Mesendoderm (in vitro differentiated cells): Measurements from ENCODE around the gene PPP2R3A.
"Not testable (repeated sequence)": the region's sequence is repeated elsewhere in the genome, so short reads cannot be mapped to it uniquely, and the experiment has no call there.

Experiments used
- DNase-seq: peaks from one replicate; pipeline ENCODE4 v3.0.0; 2013
- H2AK5ac ChIP-seq: 2 replicates; pipeline ENCODE4 v1.6.1; 2013; ENCODE audit warnings: low read length, inconsistent platforms
- H2BK120ac ChIP-seq: 2 replicates; pipeline ENCODE4 v1.6.1; 2013; ENCODE audit warnings: low read depth, mild to moderate bottlenecking, low read length, moderate library complexity, mixed read lengths
- H2BK15ac ChIP-seq: replicated peaks from 2 replicates; pipeline ENCODE4 v1.6.1; 2013; ENCODE audit warnings: low read depth, mild to moderate bottlenecking, moderate library complexity
- H2BK5ac ChIP-seq: 2 replicates; pipeline ENCODE4 v1.6.1; 2013; ENCODE audit warnings: low read length, inconsistent platforms
- H3K18ac ChIP-seq: 2 replicates; pipeline ENCODE4 v1.6.1; 2013; ENCODE audit warnings: mild to moderate bottlenecking, low read length, mixed read lengths
- H3K23ac ChIP-seq: one replicate; pipeline ENCODE4 v1.6.1; 2013; ENCODE audit warnings: low read length
- H3K27ac ChIP-seq: 2 replicates; pipeline ENCODE4 v1.5.1; 2013; ENCODE audit warnings: low read depth, mild to moderate bottlenecking, inconsistent platforms, low read length, moderate library complexity
- H3K27me3 ChIP-seq: 2 replicates; pipeline ENCODE4 v1.6.1; 2013; ENCODE audit warnings: low read length, control low read depth, mild to moderate bottlenecking, inconsistent platforms; ENCODE audit not compliant: insufficient read depth, poor library complexity
- H3K36me3 ChIP-seq: 2 replicates; pipeline ENCODE4 v1.6.1; 2013; ENCODE audit warnings: low read length, inconsistent platforms; ENCODE audit not compliant: control insufficient read depth, insufficient read depth
- H3K4ac ChIP-seq: one replicate; pipeline ENCODE4 v1.6.1; 2013; ENCODE audit warnings: low read depth, mild to moderate bottlenecking, low read length, moderate library complexity
- H3K4me1 ChIP-seq: 2 replicates; pipeline ENCODE4 v1.6.1; 2013; ENCODE audit warnings: low read depth, low read length, inconsistent platforms; ENCODE audit not compliant: control insufficient read depth
- H3K4me2 ChIP-seq: 2 replicates; pipeline ENCODE4 v1.6.1; 2013; ENCODE audit warnings: low read length
- H3K4me3 ChIP-seq: 2 replicates; pipeline ENCODE4 v1.5.1; 2013; ENCODE audit warnings: mild to moderate bottlenecking, low read length
- H3K56ac ChIP-seq: one replicate; pipeline ENCODE4 v1.6.1; 2013; ENCODE audit warnings: low read length
- H3K79me1 ChIP-seq: 2 replicates; pipeline ENCODE4 v1.6.1; 2013; ENCODE audit warnings: low read length, inconsistent platforms
- H3K79me2 ChIP-seq: 2 replicates; pipeline ENCODE4 v1.6.1; 2013; ENCODE audit warnings: mild to moderate bottlenecking, low read length; ENCODE audit not compliant: control insufficient read depth, insufficient read depth
- H3K9ac ChIP-seq: 2 replicates; pipeline ENCODE4 v1.6.1; 2013; ENCODE audit warnings: low read length, inconsistent platforms
- H4K5ac ChIP-seq: one replicate; pipeline ENCODE4 v1.6.1; 2013; ENCODE audit warnings: low read length
- H4K8ac ChIP-seq: one replicate; pipeline ENCODE4 v1.6.1; 2013; ENCODE audit warnings: low read depth, mild to moderate bottlenecking, control low read depth, low read length, moderate library complexity
- WGBS: extraction: QIAGEN DNeasy Blood & Tissue Kit; methylation state at CpG from one replicate; pipeline ENCODE4 v1.1.7; 2013; ENCODE audit warnings: low lambda C conversion rate, missing lambda C conversion rate; ENCODE audit not compliant: insufficient coverage; ENCODE audit errors: extremely low coverage; 5-methylcytosine and 5-hydroxymethylcytosine counted together

Gene PPP2R3A

DNA sequence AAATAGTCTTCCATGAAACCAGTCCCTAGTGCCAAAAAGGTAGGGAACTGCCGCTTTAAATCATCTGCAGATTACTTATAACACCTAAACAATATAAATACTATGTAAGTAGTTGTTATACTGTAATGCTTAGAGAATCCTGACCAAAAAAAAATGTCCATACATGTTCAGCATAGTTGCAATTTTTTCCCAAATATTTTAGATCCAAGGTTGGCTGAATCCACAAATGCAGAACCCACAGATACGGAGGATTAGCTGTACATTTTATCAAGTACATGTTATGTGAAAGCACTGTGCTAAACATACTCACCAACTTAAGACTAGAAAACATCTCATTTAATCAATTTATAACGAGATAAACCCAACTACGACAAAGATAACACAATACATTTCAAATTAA lies 221.3 kb downstream of the PPP2R3A start:
- no peak overlapping the region for H3K4ac ChIP-seq
- H3K36me3 ChIP-seq, result no peaks in the 10 kb centered on the region
- no peak overlapping the region for H3K18ac ChIP-seq
- no peak overlapping the region for H3K56ac ChIP-seq
- H3K23ac ChIP-seq, result no peak overlapping the region
- no peak overlapping the region for H2BK120ac ChIP-seq
- H3K27me3 ChIP-seq, result no peaks in the 10 kb centered on the region
- no peak overlapping the region for H3K27ac ChIP-seq
- H2BK15ac ChIP-seq, result no peak overlapping the region
- DNase-seq, result no peak
- H4K8ac ChIP-seq, result no peak overlapping the region
- H3K4me1 ChIP-seq, result peaks cover 2% of the 10 kb centered on the region
- 100% methylated on average over 2 of the region's 4 CpGs for WGBS
- H3K79me2 ChIP-seq, result peaks cover 89% of the 10 kb centered on the region
- no peak overlapping the region for H2AK5ac ChIP-seq
- no peak overlapping the region for H2BK5ac ChIP-seq
- no peak overlapping the region for H3K4me2 ChIP-seq
- H3K79me1 ChIP-seq, result peaks cover 3% of the 10 kb centered on the region
- H4K5ac ChIP-seq, result no peak overlapping the region
- no peak overlapping the region for H3K4me3 ChIP-seq
- H3K9ac ChIP-seq, result no peak overlapping the region

DNA sequence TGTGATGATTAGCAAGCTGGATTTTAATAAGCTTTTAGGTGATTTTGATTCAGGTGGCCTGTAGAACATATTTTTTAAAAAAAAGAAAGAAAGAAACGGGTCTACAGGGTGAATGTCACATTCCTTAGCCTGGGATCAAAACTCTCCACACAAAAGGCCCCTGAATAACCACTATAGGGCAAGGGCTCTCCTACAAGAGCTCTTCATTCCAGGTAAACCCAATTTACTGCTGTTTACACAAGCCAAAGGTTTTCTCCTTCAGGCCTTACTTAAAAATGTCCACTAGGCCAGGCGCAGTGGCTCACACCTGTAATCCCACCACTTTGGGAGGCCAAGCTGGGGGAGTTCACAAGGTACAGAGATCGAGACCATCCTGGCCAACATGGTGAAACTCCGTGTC lies 222.3 kb downstream of the PPP2R3A start:
- H2BK15ac ChIP-seq, result no peak overlapping the region
- H4K5ac ChIP-seq, result no peak overlapping the region
- no peak overlapping the region for H3K4me3 ChIP-seq
- no peak overlapping the region for H2AK5ac ChIP-seq
- DNase-seq, result no peak
- H3K4ac ChIP-seq, result no peak overlapping the region
- H3K79me2 ChIP-seq, result peaks cover 87% of the 10 kb centered on the region
- H2BK5ac ChIP-seq, result no peak overlapping the region
- H3K79me1 ChIP-seq, result peaks cover 2% of the 10 kb centered on the region
- no peaks in the 10 kb centered on the region for H3K27me3 ChIP-seq
- no peak overlapping the region for H4K8ac ChIP-seq
- H2BK120ac ChIP-seq, result no peak overlapping the region
- H3K23ac ChIP-seq, result no peak overlapping the region
- H3K18ac ChIP-seq, result no peak overlapping the region
- no peak overlapping the region for H3K56ac ChIP-seq
- no peak overlapping the region for H3K4me2 ChIP-seq
- peaks cover 2% of the 10 kb centered on the region for H3K4me1 ChIP-seq
- H3K9ac ChIP-seq, result no peak overlapping the region
- H3K36me3 ChIP-seq, result no peaks in the 10 kb centered on the region
- no peak overlapping the region for H3K27ac ChIP-seq
- WGBS, result no CpG with 5 or more reads among the region's 4 CpGs

DNA sequence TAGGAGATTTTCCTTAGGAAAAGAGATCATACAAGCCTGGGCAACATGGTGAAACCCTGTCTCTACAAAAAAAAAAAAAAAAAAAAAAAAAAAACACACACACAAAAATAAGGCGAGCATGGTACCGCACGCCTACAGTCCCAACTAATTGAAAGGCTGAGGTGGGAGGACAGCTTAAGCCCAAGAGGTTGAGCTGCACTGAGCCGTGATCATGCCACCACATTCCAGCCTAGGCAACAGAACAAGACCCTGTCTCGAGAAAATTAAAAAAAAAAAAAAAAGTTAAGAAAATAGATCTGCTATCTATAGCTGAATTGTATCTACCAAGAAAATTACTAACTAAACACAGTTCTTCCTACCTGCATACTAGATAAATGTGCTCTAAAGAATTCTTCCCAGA lies 223.5 kb downstream of the PPP2R3A start:
- no peak overlapping the region for H3K56ac ChIP-seq
- peaks cover 2% of the 10 kb centered on the region for H3K79me1 ChIP-seq
- no peak overlapping the region for H3K18ac ChIP-seq
- H4K5ac ChIP-seq, result no peak overlapping the region
- no peaks in the 10 kb centered on the region for H3K36me3 ChIP-seq
- no peak overlapping the region for H3K23ac ChIP-seq
- no peak overlapping the region for H3K27ac ChIP-seq
- no peak overlapping the region for H2BK5ac ChIP-seq
- no peak overlapping the region for H2AK5ac ChIP-seq
- H3K4me1 ChIP-seq, result peaks cover 2% of the 10 kb centered on the region
- DNase-seq, result no peak
- H4K8ac ChIP-seq, result no peak overlapping the region
- no peak overlapping the region for H2BK15ac ChIP-seq
- H3K4me3 ChIP-seq, result no peak overlapping the region
- H3K9ac ChIP-seq, result no peak overlapping the region
- H2BK120ac ChIP-seq, result no peak overlapping the region
- no CpG with 5 or more reads among the region's 5 CpGs for WGBS
- H3K79me2 ChIP-seq, result peaks cover 89% of the 10 kb centered on the region
- no peak overlapping the region for H3K4ac ChIP-seq
- no peak overlapping the region for H3K4me2 ChIP-seq
- no peaks in the 10 kb centered on the region for H3K27me3 ChIP-seq

DNA sequence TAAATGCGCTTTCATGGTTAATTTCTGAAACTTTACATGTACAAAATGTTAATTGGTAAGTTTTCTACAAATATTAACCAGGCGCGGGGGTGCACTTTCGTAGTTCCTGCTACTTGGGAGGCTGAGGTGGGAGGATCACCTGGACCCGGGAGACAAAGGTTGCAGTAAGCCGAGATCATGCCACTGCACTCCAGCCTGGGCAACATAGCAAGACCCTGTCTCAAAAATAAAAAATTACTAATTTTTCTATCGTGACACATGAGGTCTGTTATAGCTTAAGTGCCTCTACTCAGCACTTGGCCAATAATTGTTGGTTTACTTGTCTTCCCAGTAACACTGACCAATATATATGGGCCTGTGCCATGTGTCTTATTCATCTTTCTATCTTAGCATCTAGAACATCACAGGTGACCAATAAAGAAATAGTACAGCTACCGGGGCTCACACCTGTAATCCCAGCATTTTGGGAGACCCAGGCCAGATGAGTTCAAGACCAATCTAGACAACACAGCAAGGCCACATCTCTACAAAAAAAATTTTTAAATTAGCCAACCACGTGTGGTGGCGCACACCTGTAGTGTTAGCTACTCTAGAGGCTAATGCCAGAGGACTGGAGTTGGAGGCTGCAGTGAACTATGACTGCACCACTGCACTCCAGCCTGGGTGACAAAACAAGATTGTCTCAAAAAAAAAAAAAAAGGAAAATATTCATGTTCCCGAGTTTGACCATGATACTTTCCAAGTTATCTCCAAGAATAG lies 224.5 kb downstream of the PPP2R3A start:
- H2BK15ac ChIP-seq, result no peak overlapping the region
- H4K5ac ChIP-seq, result no peak overlapping the region
- peaks cover 3% of the 10 kb centered on the region for H3K79me1 ChIP-seq
- no peak overlapping the region for H3K4me2 ChIP-seq
- no peak overlapping the region for H3K23ac ChIP-seq
- no peaks in the 10 kb centered on the region for H3K27me3 ChIP-seq
- WGBS, result no CpG with 5 or more reads among the region's 11 CpGs
- no peak overlapping the region for H2BK120ac ChIP-seq
- H3K79me2 ChIP-seq, result peaks cover 89% of the 10 kb centered on the region
- H2AK5ac ChIP-seq, result no peak overlapping the region
- no peak overlapping the region for H3K4ac ChIP-seq
- no peak overlapping the region for H3K9ac ChIP-seq
- no peak overlapping the region for H3K56ac ChIP-seq
- H3K4me1 ChIP-seq, result peaks cover 2% of the 10 kb centered on the region
- no peak overlapping the region for H3K18ac ChIP-seq
- DNase-seq, result no peak
- no peak overlapping the region for H3K27ac ChIP-seq
- H4K8ac ChIP-seq, result no peak overlapping the region
- H3K4me3 ChIP-seq, result no peak overlapping the region
- no peak overlapping the region for H2BK5ac ChIP-seq
- H3K36me3 ChIP-seq, result no peaks in the 10 kb centered on the region

DNA sequence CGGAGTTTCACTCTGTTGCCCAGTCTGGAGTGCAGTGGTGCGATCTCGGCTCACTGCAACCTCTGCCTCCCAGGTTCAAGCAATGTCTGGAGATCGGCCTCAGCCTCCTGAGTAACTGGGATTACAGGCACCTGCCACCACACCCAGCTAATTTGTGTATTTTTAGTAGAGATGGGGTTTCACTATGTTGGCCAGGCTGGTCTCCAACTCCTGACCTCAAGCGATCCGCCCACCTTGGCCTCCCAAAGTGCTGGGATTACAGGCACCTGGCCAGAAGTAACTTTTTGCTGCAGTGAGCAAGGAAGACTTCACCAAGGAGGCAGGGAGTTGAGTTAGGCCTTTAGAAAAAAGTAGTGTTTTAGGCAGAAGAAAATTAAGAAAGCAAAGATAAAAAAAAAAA lies 226.7 kb downstream of the PPP2R3A start:
- H3K23ac ChIP-seq, H3K9ac ChIP-seq, H3K36me3 ChIP-seq, H4K8ac ChIP-seq, H2BK5ac ChIP-seq, H3K79me1 ChIP-seq, DNase-seq, H3K27me3 ChIP-seq, H2BK15ac ChIP-seq, H2AK5ac ChIP-seq, H4K5ac ChIP-seq, H3K4me3 ChIP-seq, H3K18ac ChIP-seq, H3K4me2 ChIP-seq, H3K56ac ChIP-seq, H3K27ac ChIP-seq, H3K4ac ChIP-seq, H2BK120ac ChIP-seq, H3K4me1 ChIP-seq: not testable (repeated sequence)
- no CpG with 5 or more reads among the region's 6 CpGs for WGBS
- H3K79me2 ChIP-seq, result peaks cover 76% of the 10 kb centered on the region

DNA sequence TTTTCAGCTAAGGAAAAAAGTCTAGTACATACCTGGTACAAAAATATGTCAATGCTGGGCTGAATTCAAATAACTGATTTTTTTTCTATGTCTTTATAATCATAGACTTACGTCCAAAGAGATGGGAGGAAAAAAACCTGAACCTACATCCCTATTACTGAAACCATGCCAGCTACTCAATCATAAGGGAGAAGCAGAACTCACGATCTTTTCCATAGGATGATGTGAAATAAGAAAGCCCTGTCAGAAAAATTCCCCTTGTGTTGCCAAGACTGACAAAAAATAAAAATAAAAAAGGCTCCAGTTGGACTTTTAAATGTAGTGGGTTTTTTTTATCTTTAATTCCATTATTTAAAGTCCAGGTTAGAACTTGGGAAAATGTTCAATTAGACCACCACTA lies 227.3 kb downstream of the PPP2R3A start:
- no CpG with 5 or more reads among the region's 2 CpGs for WGBS
- H3K4me3 ChIP-seq, result no peak overlapping the region
- peaks cover 5% of the 10 kb centered on the region for H3K4me1 ChIP-seq
- no peaks in the 10 kb centered on the region for H3K27me3 ChIP-seq
- no peak overlapping the region for H2BK15ac ChIP-seq
- DNase-seq, result no peak
- peaks cover 3% of the 10 kb centered on the region for H3K79me1 ChIP-seq
- no peak overlapping the region for H3K4me2 ChIP-seq
- H4K5ac ChIP-seq, result no peak overlapping the region
- H3K18ac ChIP-seq, result no peak overlapping the region
- H2BK120ac ChIP-seq, result no peak overlapping the region
- H3K27ac ChIP-seq, result no peak overlapping the region
- H2BK5ac ChIP-seq, result no peak overlapping the region
- H3K23ac ChIP-seq, result no peak overlapping the region
- no peak overlapping the region for H3K4ac ChIP-seq
- H3K79me2 ChIP-seq, result peaks cover 71% of the 10 kb centered on the region
- H3K9ac ChIP-seq, result no peak overlapping the region
- no peak overlapping the region for H2AK5ac ChIP-seq
- no peak overlapping the region for H4K8ac ChIP-seq
- no peak overlapping the region for H3K56ac ChIP-seq
- H3K36me3 ChIP-seq, result no peaks in the 10 kb centered on the region
